NCI-H2107 (cell line): ENCODE results near the gene ROBO4.

Experiments
- DNase-seq: peaks from one replicate; lab custom pipeline; 2025; lab: John Stamatoyannopoulos, UW

ROBO4 gene

GRCh38 chr11:124897674-124898262 is at the start of gene ROBO4:
TSS of gene ROBO4 (minus strand) at chr11:124897865. CDS start at chr11:124897795, 70 bp downstream.
- no peak for DNase-seq

- no peak for DNase-seq
Measured at GRCh38 chr11:124946735-124947141, 49.1 kb upstream of the ROBO4 start.

- no peak for DNase-seq
Measured at GRCh38 chr11:124945826-124946225, 48.2 kb upstream of the ROBO4 start.

- DNase-seq: no peak
Measured at GRCh38 chr11:124944565-124944964, 46.9 kb upstream of the ROBO4 start.

GRCh38 chr11:124943741-124944140 is 46.1 kb upstream of the ROBO4 start:
- DNase-seq: no peak

- DNase-seq: no peak
Measured at GRCh38 chr11:124943254-124943616, 45.6 kb upstream of the ROBO4 start.

- DNase-seq: no peak
Measured at GRCh38 chr11:124942466-124943253, 45.0 kb upstream of the ROBO4 start.

- no peak for DNase-seq
Measured at GRCh38 chr11:124941703-124942102, 44.0 kb upstream of the ROBO4 start.

- no peak for DNase-seq
Measured at GRCh38 chr11:124938970-124939369, 41.3 kb upstream of the ROBO4 start.

GRCh38 chr11:124938206-124938765 is 40.6 kb upstream of the ROBO4 start:
- no peak for DNase-seq

- no peak for DNase-seq
Measured at GRCh38 chr11:124937336-124937935, 39.8 kb upstream of the ROBO4 start.

GRCh38 chr11:124935548-124936514 is 38.2 kb upstream of the ROBO4 start, which contains the start of gene HEPACAM:
TSS of gene HEPACAM (minus strand) at chr11:124936047. CDS start at chr11:124936006, 41 bp downstream.
- no peak for DNase-seq

GRCh38 chr11:124934862-124935547 is 37.3 kb upstream of the ROBO4 start:
- no peak for DNase-seq

- no peak for DNase-seq
Measured at GRCh38 chr11:124930799-124931198, 33.1 kb upstream of the ROBO4 start.

GRCh38 chr11:124928942-124929665 is 31.4 kb upstream of the ROBO4 start:
- DNase-seq: no peak

- DNase-seq: no peak
Measured at GRCh38 chr11:124923296-124923695, 25.6 kb upstream of the ROBO4 start.

GRCh38 chr11:124922831-124923230 is 25.2 kb upstream of the ROBO4 start:
- no peak for DNase-seq

- DNase-seq: no peak
Measured at GRCh38 chr11:124920870-124921609, 23.4 kb upstream of the ROBO4 start.

GRCh38 chr11:124920356-124920755 is 22.7 kb upstream of the ROBO4 start:
- no peak for DNase-seq

- DNase-seq: no peak
Measured at GRCh38 chr11:124919898-124920297, 22.2 kb upstream of the ROBO4 start.
